ENCODE results near the gene RLN3. TPM values are rescaled to one million over a fixed set of nuclear protein-coding genes. Genes with fewer than 3 reads are reported as not detected.
"Not testable (repeated sequence)": the region's sequence is repeated elsewhere in the genome, so short reads cannot be mapped to it uniquely, and the experiment has no call there.

Gene RLN3
- total RNA-seq, 1 experiment from 2014 or later = not detected

GRCh38 chr19:14004619-14005348 is 23.2 kb upstream of the RLN3 start:
- no peak for DNase-seq
- peak overlapping the region; percentile 72 for H3K4me3 ChIP-seq
- peaks cover 4% of the 10 kb centered on the region; the same call in 1 of the 2 replicates for H3K9me3 ChIP-seq
- peaks cover 12% of the 10 kb centered on the region for H3K36me3 ChIP-seq
- H3K27me3 ChIP-seq = no peaks in the 10 kb centered on the region

- Histone ChIP-seq H3K36me3 (peaks cover 6% of the 10 kb centered on the region), H3K27me3 (no peaks in the 10 kb centered on the region), H3K9me3 (no peaks in the 10 kb centered on the region), H3K4me3 (peak overlapping the region; percentile 72)
- DNase-seq = peak; percentile 88
Measured at GRCh38 chr19:14005349-14006084, 22.4 kb upstream of the RLN3 start.

DNA sequence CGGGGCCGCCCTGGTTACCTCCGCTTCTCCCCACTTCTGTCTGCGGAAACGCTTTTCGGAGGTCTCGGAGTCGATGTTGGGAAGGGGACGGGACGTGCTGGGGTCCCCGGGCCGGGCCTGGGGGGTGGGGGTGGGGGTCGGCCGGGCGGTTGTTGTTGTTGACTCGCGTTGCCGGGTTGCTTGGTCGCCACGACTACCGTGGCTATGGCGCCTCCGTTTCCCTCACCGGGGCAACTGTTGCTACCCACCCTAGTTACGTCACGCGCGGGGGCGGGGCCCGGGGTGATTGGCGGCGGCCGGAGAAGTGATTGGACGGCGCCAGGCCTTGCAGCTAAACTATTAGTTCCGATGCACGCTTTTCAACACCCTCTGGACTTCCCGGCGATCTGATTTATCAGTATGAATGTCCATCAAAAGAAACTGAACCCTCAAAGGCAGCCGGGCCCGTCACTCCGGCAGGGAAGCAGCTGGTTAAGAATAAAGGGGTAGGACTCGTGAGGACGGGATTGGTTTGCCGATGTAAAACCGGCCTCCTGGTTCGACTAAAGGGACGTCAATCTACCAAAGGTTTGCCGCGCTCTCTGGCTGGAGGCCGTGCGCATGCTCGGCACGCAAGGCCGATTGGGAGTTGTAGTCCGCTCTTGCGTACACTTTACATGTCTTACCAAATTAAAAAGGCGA is 21.7 kb upstream of the RLN3 start, which contains the start of gene RFX1:
Gene RFX1 (minus strand): TSS at position 236 of the 681 bp plus-strand sequence. CDS start 12,477 bp downstream, outside the sequence.
- peak; percentile 100 for DNase-seq
- Histone ChIP-seq H3K9me3 (no peaks in the 10 kb centered on the region), H3K4me3 (peak within 1 kb of the TSS; percentile 72), H3K36me3 (peaks cover 6% of the 10 kb centered on the region), H3K27me3 (no peaks in the 10 kb centered on the region)

- peak; percentile 89 for DNase-seq
Measured at GRCh38 chr19:14006766-14007562, 21.0 kb upstream of the RLN3 start.

GRCh38 chr19:14012378-14012915 is 15.5 kb upstream of the RLN3 start:
- Histone ChIP-seq H3K9me3 (0 out of 2 replicates have a peak, but pooled peaks cover 3% of the 10 kb centered on the region), H3K36me3 (no peaks in the 10 kb centered on the region), H3K27me3 (no peaks in the 10 kb centered on the region), H3K4me3 (no peak overlapping the region)
- no peak for DNase-seq

More at GRCh38 chr19:14006766-14007562, 21.0 kb upstream of the RLN3 start:
- Histone ChIP-seq H3K27me3 (no peaks in the 10 kb centered on the region), H3K36me3 (peaks cover 3% of the 10 kb centered on the region; the same call in 1 of the 2 replicates), H3K4me3 (peak overlapping the region; percentile 72), H3K9me3 (no peaks in the 10 kb centered on the region)

- no peak for DNase-seq
Measured at GRCh38 chr19:14015524-14016035, 12.4 kb upstream of the RLN3 start.

DNA sequence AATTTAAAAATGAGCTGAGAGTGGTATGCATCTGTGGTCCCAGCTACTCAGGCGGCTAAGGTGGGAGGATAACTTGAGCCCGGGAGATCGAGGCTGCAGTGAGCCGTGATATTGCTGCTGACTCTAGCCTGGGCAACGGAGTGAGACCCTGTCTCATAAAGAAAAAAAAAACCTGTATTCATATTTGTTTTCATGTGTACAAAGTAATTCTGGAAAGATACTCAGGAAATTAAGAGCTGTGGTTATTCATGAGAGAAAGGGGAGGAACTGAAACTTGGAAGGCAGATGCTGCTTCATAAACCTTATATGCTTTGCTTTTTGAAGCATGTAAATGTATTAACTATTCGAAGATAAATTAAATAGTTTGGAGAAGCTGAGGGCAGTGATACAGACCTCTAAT is 8.8 kb upstream of the RLN3 start:
- Histone ChIP-seq H3K27me3 (no peaks in the 10 kb centered on the region), H3K36me3 (no peaks in the 10 kb centered on the region), H3K4me3 (no peak overlapping the region), H3K9me3 (no peaks in the 10 kb centered on the region)
- no peak for DNase-seq

More at GRCh38 chr19:14015524-14016035, 12.4 kb upstream of the RLN3 start:
- H3K36me3 ChIP-seq = no peaks in the 10 kb centered on the region
- no peaks in the 10 kb centered on the region for H3K27me3 ChIP-seq
- H3K9me3 ChIP-seq = 0 out of 2 replicates have a peak, but pooled peaks cover 3% of the 10 kb centered on the region
- no peak overlapping the region for H3K4me3 ChIP-seq

DNA sequence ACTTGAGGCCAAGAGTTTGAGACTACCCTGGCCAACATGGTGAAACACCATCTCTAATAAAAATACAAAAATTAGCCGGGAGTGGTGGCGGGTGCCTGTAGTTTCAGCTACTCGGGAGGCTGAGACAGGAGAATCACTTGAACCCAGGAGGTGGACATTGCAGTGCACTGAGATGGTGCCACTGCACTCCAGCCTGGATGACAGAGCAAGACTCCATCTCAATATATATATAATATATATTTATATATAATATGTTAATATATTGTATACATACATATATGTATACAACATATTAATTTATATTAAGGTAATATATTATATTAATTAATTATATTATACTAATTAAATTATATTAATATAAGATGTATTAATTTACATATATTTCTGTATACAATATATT is 8.2 kb upstream of the RLN3 start:
- H3K4me3 ChIP-seq, DNase-seq, H3K9me3 ChIP-seq, H3K36me3 ChIP-seq, H3K27me3 ChIP-seq: not testable (repeated sequence)

- Histone ChIP-seq H3K36me3 (no peaks in the 10 kb centered on the region), H3K4me3 (no peak overlapping the region)
- DNase-seq = no peak
Measured at GRCh38 chr19:14021474-14021873, 6.5 kb upstream of the RLN3 start.

DNA sequence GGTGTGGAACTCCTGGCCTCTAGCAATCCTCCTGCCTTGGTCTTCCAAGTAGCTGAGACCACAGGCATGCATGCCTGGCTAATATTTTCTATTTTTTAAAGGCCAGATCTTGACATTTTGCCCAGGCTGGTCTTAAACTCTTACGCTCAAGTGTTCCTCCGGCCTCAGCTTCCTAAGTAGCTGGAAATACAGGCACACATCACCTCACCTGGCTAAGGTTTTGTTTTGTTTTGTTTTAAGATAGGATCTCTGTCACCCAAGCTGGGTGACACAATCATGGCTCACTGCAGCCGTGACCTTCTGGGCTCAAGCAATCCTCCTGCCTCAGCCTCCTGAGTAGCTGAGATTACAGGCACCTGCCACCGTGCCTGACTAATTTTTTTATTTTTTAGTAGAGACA is 5.5 kb upstream of the RLN3 start:
- Histone ChIP-seq H3K9me3 (no peaks in the 10 kb centered on the region), H3K36me3 (no peaks in the 10 kb centered on the region), H3K4me3 (no peak overlapping the region), H3K27me3 (no peaks in the 10 kb centered on the region; the same call in 1 of the 2 replicates)
- DNase-seq = peak; percentile 22

More at GRCh38 chr19:14021474-14021873, 6.5 kb upstream of the RLN3 start:
- H3K9me3 ChIP-seq = no peaks in the 10 kb centered on the region
- H3K27me3 ChIP-seq = no peaks in the 10 kb centered on the region

DNA sequence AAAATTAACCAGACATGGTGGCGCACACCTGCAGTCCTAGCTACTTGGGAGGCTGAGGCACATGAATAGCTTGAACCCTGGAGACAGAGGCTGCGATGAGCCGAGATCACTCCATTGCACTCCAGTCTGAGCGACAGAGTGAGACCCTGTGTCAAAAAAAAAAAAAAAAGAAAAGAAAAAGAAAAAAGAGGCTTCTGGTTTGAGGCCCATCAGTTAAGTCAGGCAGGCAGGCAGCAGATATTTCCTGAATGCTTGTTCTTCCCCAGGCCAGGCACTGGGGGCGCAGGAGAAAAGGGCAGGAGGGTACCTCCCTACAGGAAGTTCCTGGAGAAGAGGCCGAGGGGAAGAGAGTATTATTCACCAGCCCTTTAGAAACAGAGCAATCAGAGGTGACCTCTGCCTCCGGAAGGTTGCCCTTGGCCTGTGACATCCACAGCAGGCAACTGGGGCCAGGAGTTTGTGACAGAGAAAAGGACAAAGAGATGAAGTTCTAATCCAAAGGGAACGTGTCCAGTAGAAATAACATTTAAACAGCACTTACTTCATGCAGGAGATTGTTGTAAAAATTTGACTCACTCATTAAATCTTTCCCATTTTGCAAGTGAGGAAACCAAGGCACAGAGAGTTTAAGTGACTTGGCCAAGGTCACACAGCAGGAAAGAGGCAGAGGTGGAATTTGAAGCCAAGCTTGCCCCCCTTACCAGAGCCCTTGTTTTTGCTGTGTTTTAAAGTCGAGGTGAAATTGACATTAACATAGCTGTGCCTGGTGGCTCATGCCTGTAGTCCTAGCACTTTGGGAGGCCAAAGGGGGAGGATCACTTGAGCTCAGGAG is 4.3 kb upstream of the RLN3 start:
- Histone ChIP-seq H3K4me3 (no peak overlapping the region), H3K27me3 (no peaks in the 10 kb centered on the region; the same call in 1 of the 2 replicates), H3K36me3 (no peaks in the 10 kb centered on the region), H3K9me3 (no peaks in the 10 kb centered on the region)
- peak; percentile 80 for DNase-seq

DNA sequence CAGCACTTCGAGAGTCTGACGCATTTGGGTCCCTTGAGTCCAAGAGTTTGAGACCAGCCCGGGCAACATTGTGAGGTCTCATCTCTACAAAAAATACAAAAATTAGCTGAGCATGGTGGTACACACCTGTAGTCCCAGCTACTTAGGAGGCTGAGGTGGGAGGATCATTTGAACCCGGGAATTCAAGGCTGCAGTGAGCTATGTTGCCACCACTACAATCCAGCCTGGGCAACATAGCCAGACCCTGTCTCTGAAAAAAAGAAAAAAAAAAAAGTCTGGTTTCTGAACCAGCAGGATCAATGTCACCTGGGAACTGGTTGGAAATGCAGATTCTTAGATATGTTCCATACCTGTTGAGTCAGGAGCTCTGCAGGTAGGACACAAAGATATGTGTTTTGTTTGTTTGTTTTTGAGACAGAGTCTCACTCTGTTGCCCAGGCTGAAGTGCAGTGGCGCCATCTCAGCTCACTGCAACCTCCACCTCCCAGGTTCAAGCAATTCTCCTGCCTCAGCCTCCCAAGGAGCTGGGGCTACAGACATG is 1.2 kb upstream of the RLN3 start:
- not testable (repeated sequence) for H3K4me3 ChIP-seq, DNase-seq, H3K9me3 ChIP-seq, H3K36me3 ChIP-seq, H3K27me3 ChIP-seq

- Histone ChIP-seq H3K9me3 (no peaks in the 10 kb centered on the region), H3K4me3 (no peak overlapping the region), H3K27me3 (peaks cover 5% of the 10 kb centered on the region; the same call in 1 of the 2 replicates), H3K36me3 (no peaks in the 10 kb centered on the region)
- no peak for DNase-seq
Measured at GRCh38 chr19:14028901-14029300, 953 bp downstream of the RLN3 start.

- Histone ChIP-seq H3K4me3 (peak overlapping the region; percentile 58), H3K27me3 (peaks cover 5% of the 10 kb centered on the region; the same call in 1 of the 2 replicates), H3K36me3 (no peaks in the 10 kb centered on the region), H3K9me3 (no peaks in the 10 kb centered on the region)
- no peak for DNase-seq
Measured at GRCh38 chr19:14030997-14031718, 3.2 kb downstream of the RLN3 start.
